ENCODE measurements around the gene TTLL11.
"Not testable (repeated sequence)": the region's sequence is repeated elsewhere in the genome, so short reads cannot be mapped to it uniquely, and the experiment has no call there.

The TTLL11 gene

DNA sequence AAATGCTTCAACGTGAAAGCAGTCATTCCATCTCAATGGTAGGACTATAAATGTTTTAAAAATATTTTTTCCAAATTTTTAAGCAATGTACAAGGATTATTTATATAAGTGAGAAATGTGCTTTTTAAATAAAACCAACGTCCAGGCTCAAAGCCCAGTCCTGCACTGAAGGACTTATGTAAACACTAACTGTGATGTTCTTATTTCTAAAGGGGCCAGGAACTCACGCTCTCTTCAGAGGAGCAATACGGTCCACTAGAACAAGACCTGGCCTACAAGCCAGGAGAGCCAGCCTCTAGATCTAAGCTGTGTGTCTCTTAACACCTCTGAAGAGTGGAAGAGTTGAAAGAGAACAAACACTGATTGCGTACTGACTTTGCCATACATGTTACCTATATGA is 12.1 kb downstream of the TTLL11 start:
- DNase-seq (ENCODE audit: low read depth): no peak

DNA sequence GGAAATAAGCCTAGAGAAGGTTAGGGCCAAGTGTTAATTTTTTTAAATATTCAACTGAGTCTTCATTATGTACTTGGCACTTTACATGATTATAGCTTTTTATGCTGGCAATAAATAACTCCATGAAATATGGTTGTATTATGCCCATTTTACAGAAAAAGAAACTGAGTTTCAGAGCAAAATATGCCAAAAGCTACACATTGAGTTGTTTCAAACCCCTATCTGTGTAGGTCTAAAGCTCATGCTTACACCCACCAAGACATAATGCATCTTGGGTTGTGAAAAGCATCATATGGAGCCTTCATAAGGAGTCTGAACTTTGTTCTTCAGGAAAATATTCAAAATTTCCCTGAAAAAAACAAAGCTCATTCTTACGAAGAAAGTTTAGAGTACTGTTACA is 14.6 kb downstream of the TTLL11 start:
- DNase-seq (ENCODE audit: low read depth): no peak

DNA sequence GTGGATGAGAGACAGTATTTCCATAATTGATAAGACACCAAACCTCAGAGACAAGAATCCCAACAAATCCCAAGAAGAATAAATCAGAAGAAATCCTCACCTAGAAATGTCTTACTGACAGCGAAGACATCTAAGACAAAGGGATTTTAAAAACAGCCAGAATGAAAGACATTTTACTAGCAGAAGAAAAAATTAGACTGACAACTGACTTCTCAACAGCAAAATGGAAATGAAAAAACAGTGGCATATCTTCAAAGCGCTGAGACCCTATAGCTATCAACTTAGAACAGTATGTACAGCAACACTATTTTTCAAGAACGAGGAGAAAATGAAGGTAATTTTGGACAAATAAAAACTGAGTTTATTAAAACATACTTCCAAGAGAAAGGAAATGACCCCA is 16.3 kb downstream of the TTLL11 start:
- no peak for DNase-seq (ENCODE audit: low read depth)

DNA sequence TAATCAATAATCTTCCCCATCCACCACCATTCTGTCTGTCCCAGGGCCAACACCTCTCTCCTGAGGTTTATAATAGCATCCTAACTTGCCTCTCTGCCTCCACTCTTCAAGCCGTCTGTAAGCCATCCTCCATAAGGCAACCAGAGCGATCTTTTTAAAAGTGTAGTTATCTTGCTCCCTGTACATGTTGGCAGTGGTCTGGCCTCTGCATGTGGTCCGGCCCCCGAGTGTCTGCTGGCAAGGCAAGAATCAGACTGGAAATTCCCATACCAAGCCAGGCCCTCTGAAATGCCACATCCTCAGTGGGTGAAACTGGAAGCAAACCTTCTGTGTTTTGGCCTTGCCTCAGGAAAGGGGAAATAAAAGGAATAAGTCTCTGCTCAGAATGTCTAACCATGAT is 17.0 kb downstream of the TTLL11 start:
- no peak for DNase-seq (ENCODE audit: low read depth)

DNA sequence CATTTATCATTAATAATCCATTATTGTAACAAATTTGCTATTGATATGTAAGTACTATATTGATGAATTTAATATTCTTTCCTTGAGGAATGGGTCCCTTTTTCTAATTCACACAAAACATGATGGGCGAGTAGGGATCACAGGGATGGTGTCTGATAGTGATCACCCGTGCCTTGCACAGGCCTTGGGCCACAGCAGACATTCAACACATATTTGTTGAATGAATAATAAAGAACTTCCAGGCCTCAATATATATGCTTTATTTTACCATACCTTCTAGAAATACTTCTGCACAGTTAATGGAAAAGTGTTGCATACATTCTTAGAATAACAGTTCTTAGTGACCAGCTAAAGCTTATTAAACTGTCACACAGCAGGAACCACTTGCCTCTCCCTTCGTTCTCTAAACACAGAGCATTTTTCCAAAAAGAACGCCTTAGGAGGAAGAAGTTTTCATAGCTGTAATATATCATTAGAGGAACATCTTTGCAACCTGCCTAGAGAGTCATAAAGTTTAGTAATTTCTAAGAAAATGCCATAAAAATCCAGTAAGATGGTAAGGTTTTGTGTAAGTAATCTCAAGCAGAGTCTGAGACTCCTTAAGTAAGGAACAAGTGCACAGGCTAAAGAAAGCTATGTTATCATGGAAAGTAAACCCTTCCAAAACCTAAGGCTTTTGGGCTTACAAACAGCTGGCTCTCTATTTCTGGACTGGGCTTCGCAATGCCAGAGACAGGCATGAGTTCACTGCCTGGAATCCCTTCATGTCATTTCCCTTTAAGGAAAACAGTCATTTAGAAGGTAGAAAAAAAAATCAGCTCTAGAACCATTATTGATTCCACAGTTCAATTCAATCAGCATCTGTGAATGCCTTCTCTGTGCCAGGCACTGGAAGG is 17.7 kb downstream of the TTLL11 start:
- DNase-seq (ENCODE audit: low read depth): peak; percentile 53

DNA sequence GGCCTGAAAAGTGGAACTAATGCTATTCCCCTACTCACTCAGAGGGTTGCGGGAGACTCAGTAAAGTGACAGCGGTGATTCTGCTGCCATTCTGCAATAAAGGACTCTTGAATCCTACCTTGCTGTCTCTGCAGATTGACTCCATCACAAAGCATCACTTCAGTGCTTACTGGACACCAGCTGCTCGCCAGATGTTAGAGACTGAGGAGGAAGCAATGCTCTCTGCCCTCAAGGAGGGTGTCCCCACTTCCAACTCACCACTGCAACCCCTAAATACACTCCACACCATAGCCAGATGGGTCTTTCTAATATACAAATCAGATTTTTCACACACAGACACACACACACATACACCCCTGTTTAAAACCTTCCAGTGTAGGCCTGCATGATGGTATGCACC is 21.4 kb downstream of the TTLL11 start:
- no peak for DNase-seq (ENCODE audit: low read depth)

DNA sequence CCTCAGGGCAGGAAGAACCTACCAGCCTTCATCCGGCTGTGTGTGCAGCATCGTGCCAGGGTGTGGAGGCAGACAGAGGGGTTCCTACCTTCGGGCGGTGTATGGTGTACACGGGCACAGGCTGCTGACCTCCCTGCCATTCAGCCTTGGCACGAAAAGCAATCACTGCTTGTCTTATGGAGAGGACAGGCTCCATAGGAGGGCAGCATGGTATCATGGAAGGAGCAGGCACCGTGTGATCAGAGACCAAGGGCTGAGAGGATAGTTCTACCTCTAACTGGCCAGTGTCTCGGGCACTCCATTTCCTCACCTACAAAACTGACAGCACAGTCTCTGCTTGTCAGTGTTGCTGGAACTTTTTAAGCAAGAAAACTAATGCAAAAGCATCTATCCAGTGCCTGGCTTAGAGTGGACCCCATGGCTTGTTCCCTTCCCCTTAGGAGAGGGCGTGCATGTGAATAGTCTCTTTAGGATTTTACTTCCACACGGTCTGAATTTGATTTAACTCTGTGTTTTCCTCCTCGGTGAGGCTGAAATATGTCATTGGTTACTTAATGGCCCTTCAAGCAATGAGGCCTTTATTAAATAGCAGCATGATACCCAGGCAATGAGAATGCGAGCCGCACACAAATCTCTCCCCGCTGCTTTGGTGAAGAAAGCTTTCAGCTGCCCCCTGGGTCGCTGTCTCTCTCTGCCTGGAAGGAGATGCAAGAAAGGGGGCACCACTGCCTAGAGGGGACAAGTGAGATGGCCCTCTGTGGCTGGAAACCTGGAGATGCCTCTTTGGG is 22.2 kb downstream of the TTLL11 start:
- no peak for DNase-seq (ENCODE audit: low read depth)

DNA sequence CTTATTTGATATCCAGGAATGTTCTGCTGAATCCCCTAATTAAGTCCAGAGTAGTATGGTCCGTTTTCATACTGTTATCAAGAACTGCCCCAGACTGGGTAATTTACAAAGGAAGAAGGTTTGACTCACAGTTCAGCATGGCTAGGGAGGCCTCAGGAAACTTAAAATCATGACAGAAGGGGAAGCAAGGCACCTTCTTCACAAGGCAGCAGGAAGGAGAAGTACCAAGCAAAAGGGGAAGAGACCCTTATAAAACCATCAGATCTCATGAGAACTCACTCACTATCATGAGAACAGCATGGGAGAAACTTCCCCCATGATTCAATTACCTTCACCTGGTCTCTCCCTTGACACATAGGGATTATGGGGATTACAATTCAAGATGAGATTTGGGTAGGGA is 26.4 kb downstream of the TTLL11 start:
- DNase-seq (ENCODE audit: low read depth): not testable (repeated sequence)

DNA sequence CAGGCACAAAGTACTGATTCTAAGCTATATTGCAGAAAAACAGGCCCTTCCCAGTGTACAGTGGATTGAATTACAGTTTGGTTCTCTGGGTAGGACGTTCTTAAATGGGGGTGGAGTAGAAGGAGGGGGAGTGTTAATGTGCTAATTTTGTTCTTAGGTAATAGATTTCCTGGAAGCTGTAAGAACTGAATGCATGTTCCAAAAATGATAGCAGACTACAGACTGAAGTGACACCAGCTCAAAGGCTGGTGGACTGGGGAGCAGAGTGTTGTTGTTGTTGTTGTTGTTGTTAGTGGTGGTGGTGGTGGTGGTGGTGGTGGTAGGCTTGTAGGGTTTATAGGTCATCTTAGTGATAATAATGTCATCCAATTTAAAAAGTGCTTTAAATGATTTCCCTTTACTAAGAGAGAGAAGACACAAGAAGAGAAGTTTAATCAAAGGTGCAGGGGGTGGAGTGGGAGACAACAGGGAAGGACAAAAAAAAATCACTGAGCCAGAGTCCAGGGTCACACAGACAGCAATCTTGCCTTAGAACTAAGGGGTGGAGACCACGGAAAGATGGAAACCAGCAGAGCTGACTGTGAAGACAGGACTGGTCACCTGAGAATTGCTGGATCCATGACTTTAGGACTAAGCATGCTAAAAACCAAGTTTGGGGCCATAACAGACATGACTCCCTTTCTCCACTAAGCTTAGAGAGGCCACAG is 27.0 kb downstream of the TTLL11 start:
- DNase-seq (ENCODE audit: low read depth): no peak

DNA sequence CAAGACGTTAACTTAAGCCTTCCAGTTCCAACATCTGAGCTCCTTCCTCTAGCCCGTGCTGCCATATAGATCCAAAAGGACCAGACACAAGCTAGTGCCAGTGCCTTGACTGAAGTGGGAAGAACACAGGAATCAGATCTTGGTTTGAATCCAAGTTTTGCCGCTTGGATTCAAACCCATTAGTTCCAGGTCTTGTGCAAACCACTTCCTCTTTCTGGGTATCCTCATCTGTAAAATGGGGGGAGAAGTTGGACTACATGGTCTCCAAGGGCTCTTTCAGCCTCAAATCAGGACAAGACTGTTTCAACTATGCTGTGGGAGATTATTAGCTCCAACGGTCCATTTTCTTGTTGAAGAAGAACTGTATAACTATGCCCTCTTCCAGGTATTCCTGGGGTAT is 32.6 kb downstream of the TTLL11 start:
- no peak for DNase-seq (ENCODE audit: low read depth)

DNA sequence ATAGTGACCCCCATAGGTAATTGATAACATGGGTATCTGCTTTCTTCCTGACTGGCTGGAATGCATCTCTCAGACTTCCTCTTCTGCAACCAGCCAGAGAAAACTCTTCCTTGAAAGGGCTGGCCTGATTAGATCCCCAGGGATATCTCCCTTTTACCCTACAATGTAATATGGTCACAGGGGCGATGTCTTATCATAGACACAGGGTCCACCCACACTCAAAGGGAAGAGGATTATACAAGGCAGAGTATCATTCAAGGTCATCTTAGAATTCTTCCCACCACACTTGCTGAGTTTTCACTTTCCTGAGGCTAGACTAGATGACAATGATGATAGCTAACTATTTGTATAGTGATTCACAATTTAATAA is 33.2 kb downstream of the TTLL11 start:
- DNase-seq (ENCODE audit: low read depth): no peak

DNA sequence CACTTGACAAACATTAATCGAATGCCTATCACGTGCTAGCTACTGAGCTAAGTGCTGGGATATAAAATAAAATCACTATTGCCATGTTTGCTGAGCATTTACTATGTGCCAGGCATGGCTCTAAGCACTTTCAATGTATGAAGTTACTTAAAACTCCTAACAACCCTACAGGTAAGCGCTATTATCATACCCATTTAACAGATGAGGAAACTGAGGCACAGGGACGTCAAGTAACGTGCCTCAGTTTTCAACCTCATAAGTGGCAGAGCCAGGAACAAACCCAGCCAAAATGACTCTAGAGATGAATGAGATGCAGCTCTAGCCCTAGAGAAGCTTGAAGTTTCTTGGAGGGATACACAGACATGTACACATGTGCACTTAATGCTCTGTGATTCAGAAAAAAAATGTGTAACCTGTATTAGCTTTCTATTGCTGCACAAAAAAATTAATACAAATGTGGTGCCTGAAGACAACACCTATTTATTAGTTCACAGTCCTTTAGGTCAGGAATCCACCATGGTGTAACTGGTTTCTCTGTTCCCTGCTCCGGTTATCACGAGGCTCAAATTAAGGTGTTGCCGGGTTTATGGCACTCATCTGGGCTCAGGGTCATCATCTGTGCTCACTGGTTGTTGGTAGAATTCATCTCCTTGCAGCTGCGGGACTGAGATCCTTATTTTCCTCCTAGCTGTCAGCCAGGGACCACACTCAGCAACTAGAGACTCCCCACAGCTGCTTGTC is 33.7 kb downstream of the TTLL11 start:
- no peak for DNase-seq (ENCODE audit: low read depth)

DNA sequence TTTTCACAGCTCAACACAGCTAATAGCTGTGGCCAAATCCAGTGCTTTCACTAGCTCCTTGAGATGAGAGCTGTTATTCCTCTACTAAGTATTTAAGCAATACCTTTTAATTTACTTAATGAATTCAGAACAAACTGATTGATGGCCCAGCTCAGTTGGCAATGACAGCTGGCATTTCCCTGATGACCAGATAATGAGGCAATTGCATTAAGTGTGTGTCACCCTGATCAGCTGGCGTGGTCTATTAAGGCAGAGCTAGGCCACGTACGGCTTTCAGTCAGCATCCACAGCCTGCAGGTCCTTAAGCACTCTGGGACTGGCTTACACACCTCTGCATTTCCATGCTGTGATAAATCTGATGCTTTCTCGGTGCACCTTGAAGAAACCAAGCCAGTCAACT is 34.4 kb downstream of the TTLL11 start:
- no peak for DNase-seq (ENCODE audit: low read depth)

DNA sequence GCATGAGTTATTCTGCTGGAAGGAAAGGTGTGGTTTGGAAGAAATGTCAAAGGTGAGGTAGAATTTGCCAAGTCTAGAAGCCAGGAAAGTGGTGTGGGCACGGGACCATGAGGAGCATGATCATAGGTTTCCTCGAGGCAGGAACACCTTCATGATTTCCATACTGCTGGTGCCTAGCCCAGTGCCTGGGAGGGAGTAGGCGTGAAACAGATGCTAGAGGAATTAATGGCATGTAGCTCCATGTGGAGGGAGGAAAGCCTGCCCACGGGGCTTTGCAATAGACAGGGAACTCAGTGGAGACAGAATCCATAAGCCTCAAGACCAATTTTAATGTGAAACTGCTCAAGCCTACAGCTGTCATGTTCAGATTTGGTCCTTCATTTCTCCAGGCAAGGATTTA is 35.1 kb downstream of the TTLL11 start:
- no peak for DNase-seq (ENCODE audit: low read depth)

DNA sequence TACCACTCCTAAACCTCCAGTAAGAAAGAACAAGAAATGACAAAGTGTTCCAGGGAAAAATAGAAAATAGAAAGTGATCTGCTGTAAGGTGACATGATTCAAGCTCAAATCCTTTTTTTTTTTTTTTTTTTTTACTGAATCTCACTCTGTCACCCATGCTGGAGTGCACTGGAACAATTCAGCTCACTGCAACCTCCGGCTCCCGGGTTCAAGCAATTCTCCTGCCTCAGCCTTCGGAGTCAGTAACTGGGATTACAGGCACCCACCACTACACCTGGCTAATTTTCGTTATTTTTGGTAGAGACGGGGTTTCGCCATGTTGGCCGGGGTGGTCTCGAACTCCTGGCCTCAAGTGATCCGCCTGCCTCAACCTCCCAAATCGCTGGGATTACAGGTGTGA is 35.9 kb downstream of the TTLL11 start:
- no peak for DNase-seq (ENCODE audit: low read depth)

DNA sequence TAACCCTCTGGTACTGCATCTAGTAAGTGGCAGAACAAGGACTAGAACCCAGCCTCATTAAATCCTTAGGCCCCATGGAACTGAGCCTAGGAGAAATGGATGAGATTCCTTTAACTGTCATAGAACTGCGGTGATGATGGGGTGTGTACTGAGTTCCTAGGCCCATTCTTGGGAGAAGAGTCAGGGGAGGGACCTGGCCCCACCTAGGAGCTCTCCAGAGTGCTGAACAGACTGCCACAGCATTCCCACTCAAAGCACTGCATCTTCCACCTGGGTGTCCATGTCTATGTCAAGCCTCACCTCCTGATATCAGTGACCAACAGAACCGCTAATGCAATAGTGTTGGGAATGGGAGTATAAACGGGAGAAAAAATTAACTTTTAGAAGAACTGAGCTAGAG is 36.6 kb downstream of the TTLL11 start:
- peak; percentile 43 for DNase-seq (ENCODE audit: low read depth)

DNA sequence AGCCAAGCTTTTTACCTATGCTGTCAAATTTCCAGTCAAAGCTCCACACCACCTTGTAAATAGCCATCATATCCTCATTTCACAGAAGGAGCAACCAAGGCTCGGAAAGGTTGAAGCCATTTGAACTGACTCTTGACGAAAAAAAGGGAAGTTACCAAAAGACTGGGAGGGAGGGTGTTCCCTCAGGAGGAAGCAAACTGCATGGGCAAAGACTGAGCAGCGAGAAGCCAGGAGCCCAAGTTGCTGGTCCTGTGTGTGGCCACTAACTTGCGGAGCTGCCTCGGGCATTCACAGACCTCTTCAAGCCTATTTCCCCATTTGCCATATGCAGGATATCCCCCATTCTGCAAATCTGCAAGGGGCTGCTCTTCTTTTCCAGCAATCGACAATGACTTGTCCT is 37.4 kb downstream of the TTLL11 start:
- DNase-seq (ENCODE audit: low read depth): no peak

DNA sequence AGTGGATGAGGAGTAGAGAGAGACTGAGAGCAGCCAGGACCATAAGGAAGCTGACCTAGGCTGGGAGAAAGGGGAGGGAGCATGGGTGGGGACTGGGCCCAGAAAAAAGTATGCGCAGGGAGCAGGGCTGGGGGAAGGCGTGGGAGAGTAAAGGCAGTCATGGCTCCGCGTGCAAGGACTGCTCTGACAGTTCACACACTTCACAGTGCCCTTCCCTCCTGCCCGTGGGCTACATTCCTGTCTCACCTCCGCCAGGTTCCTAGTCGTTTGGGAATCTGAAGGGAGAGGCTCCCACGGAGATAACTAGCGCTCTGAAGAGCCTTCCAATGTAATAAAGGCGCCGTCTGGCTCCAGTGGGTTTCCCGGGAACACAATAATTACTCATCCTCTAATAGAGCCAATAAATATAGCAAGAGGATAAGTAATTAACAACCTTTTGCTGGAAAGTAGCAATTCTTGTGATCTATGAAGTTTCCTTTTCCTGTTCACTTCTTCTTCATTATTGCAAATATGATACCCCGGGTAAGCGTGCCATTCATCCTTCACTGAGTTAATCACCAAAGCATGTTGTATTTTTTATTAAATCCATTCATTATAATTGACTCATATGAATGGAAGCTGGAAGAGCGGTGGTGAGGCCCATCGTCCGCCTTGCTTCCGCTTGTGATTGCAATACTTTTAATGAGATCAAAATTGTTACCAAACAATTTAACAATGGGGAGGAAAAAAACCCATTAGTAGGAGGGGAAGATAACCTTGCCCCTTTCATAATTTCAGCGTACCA is 39.3 kb downstream of the TTLL11 start:
- DNase-seq (ENCODE audit: low read depth): peak; percentile 89

DNA sequence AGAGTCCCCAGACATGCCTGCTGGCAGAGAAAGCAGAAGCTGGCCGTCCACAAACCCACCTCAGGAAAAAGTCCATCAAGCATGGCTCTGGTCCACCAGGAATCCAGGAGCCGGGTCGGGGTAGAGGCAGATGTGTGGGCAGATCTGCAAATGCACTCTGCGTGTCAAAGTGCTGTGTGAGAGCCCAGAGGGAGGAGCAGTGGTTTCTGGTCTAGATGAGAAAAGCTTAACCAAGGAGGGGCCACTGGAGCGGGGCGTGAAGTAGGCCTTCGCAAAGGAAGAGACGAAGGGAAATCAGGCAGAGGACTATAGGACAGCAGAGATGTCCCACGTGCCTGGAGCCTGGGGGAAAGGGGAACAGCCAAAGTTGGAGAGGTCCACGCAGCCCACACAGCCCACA is 40.0 kb downstream of the TTLL11 start:
- no peak for DNase-seq (ENCODE audit: low read depth)

DNA sequence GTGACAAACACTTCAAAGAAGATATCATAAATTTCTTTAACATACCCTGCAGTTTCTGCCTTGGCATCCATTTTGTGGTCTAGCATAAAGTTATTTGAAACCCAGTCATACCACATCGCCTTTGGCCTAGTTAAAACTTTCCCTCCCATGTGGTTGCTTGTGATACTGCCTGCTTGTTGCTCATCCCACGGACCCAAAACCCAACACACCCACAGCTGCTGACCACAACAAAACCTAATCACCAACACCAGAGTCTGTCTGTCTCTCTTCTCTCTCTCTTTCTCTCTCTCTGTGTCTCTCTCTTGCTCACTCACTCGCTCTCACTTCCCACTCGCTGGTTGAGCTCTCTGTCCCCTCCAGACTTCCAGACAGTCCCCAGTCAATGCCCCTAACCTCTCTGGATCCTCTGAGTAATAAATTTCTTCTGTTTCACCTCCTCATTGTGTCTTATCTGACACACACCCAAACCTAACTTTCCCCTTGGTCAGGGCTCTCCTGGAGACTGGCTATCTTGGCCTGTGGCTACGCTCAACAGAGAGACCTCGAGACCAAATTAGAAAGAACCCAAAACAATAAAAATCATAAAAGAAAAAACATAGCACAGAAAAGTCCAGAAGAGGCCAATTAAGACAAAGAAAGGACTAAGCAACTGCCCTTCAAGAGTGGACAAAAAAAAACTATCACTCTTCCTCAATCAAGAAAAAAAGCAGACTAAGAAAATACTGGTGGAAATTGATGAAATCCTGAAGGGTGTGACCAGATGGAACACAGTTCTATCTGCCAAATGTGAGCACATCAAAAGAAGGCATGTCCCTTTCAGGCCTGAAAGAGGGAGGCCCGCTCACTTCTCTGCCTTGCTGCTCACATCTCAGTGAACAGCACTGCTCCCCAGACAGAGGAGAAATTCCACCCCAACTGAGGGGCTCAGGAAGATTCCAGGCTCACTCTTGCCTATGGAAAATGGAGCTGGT is 41.5 kb downstream of the TTLL11 start:
- DNase-seq (ENCODE audit: low read depth): peak; percentile 66
